ENCODE measurements around the gene RASEF. TPM values are rescaled to one million over a fixed set of nuclear protein-coding genes. Genes with fewer than 3 reads are reported as not detected.

The RASEF gene
- total RNA-seq, 1 donor from 2014 or later: 0.05 TPM

GRCh38 chr9:82991671-82992070, 71.3 kb downstream of the RASEF start:
- Histone ChIP-seq H3K9me3 (replicated peaks) (no peaks in the 10 kb centered on the region), H3K27ac (replicated peaks) (no peak overlapping the region), H3K4me1 (no peaks in the 10 kb centered on the region), H3K4me3 (no peak overlapping the region), H3K27me3 (ENCODE audit: low read depth) (no peaks in the 10 kb centered on the region), H3K36me3 (no peaks in the 10 kb centered on the region)
- intact Hi-C loops (cut with micrococcal nuclease): no loop called here
- DNase-seq: no peak
- TF ChIP-seq, protein P1, sequence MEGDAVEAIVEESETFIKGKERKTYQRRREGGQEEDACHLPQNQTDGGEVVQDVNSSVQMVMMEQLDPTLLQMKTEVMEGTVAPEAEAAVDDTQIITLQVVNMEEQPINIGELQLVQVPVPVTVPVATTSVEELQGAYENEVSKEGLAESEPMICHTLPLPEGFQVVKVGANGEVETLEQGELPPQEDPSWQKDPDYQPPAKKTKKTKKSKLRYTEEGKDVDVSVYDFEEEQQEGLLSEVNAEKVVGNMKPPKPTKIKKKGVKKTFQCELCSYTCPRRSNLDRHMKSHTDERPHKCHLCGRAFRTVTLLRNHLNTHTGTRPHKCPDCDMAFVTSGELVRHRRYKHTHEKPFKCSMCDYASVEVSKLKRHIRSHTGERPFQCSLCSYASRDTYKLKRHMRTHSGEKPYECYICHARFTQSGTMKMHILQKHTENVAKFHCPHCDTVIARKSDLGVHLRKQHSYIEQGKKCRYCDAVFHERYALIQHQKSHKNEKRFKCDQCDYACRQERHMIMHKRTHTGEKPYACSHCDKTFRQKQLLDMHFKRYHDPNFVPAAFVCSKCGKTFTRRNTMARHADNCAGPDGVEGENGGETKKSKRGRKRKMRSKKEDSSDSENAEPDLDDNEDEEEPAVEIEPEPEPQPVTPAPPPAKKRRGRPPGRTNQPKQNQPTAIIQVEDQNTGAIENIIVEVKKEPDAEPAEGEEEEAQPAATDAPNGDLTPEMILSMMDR (IDR thresholded peaks at IDR 0.05; ENCODE audit: borderline replicate concordance): no peak

- TF ChIP-seq, protein P1 (IDR thresholded peaks at IDR 0.05; ENCODE audit: borderline replicate concordance): no peak
- intact Hi-C loops (cut with micrococcal nuclease): no loop called here
- no peaks in the 10 kb centered on the region for H3K9me3 ChIP-seq (replicated peaks)
Observed at GRCh38 chr9:82989929-82990328, 73.0 kb downstream of the RASEF start.

DNA sequence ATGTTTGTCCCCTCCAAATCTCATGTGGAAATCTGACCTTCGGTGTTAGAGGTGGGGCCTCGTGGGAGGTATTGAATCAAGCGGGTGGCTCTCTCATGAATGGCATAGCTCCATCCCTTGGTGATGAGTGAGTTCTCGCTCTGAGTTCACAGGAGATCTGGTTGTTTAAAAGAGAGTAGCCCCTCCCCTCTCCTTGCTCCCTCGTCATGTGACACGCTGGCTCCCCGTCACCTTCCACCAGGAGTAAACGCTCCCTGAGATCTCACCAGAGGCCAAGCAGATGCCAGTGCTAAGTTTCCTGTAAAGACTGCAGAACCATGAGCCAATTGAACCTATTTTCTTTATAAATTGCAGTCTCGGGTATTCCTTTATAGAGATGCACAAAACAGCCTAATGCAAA, 74.5 kb downstream of the RASEF start:
- H3K9me3 ChIP-seq (replicated peaks): no peaks in the 10 kb centered on the region
- no peak overlapping the region for H3K27ac ChIP-seq (replicated peaks)
- no peak overlapping the region for H3K4me3 ChIP-seq
- TF ChIP-seq, protein P1 (IDR thresholded peaks at IDR 0.05; ENCODE audit: borderline replicate concordance): no peak
- H3K4me1 ChIP-seq: no peaks in the 10 kb centered on the region
- DNase-seq: no peak
- intact Hi-C loops (cut with micrococcal nuclease): no loop called here
- no peaks in the 10 kb centered on the region for H3K36me3 ChIP-seq
- no peaks in the 10 kb centered on the region for H3K27me3 ChIP-seq (ENCODE audit: low read depth)

More at GRCh38 chr9:82989929-82990328, 73.0 kb downstream of the RASEF start:
- Histone ChIP-seq H3K4me3 (no peak overlapping the region), H3K27ac (replicated peaks) (no peak overlapping the region), H3K36me3 (no peaks in the 10 kb centered on the region), H3K27me3 (ENCODE audit: low read depth) (no peaks in the 10 kb centered on the region), H3K4me1 (no peaks in the 10 kb centered on the region)
- no peak for DNase-seq

DNA sequence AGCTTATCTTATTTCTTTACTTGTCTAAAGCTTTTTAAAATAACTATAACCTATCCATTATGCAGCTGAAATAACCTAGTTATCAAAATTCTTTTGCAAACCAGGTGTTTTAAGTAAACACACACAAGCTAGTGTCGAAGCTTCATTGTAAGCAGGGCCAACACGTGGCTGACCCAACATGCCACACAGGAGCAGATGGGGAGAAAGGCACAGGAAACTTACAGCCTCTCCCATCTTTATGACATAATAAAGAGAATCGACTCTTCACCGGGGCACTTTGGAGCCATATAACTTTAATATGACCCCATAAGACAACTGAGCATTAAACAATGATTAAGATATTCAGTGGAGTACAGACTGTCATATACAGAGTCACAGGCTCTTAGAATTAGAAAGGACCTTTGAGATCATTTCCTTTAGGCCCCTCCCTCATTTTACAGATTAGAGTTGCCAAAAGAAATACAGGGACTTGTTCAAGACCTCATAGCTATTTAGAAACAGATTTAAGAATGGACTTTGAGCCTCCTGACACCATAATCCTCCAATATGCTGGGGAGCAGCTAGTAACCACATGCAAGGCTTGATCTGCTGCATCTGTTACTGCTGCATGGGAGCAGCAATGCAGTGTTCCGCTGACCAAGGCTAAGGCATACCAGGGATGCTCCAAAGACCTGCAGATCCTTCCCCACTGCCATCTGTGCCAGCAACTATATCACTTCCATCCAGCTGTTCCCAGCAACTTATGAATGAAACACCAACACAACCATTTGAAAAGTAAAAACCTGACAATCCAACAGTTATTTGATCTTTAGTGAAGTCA, 75.4 kb downstream of the RASEF start:
- Histone ChIP-seq H3K36me3 (no peaks in the 10 kb centered on the region), H3K4me1 (no peaks in the 10 kb centered on the region), H3K27me3 (ENCODE audit: low read depth) (no peaks in the 10 kb centered on the region), H3K4me3 (no peak overlapping the region), H3K27ac (replicated peaks) (no peak overlapping the region), H3K9me3 (replicated peaks) (no peaks in the 10 kb centered on the region)
- TF ChIP-seq, protein P1 (IDR thresholded peaks at IDR 0.05; ENCODE audit: borderline replicate concordance): no peak
- intact Hi-C loops (cut with micrococcal nuclease): no loop called here
- DNase-seq: no peak

DNA sequence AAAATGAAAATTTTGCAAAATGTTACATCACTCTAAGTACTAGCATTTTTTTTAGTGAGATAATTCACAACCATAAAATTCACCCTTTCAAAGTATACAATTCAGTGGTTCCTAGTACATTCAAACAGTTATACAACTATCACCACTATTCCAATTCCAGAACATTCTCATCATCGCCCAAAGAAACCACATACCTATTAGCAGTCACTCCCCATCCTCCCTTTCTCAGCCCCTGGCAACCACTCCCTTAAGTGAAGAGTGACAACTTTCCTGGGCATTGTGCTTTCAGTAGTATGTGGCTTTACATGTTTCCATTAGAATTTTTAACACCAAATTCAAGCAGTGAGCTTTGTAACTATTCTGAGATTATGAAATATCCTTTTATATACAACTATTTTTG, 81.4 kb downstream of the RASEF start:
- Histone ChIP-seq H3K4me1 (no peaks in the 10 kb centered on the region), H3K27me3 (ENCODE audit: low read depth) (peaks cover 9% of the 10 kb centered on the region), H3K4me3 (no peak overlapping the region), H3K27ac (replicated peaks) (no peak overlapping the region), H3K9me3 (replicated peaks) (no peaks in the 10 kb centered on the region), H3K36me3 (no peaks in the 10 kb centered on the region)
- TF ChIP-seq, protein P1 (IDR thresholded peaks at IDR 0.05; ENCODE audit: borderline replicate concordance): no peak
- DNase-seq: no peak
- intact Hi-C loops (cut with micrococcal nuclease): no loop called here

All from left ventricle myocardium inferior (tissue), 1 donor.